ENCODE measurements around the gene BRIP1.

GRCh38 chr17:61827649-61828395 is 35.5 kb downstream of the BRIP1 start:
- TF ChIP-seq POLR2AphosphoS5 (IDR thresholded peaks at IDR 0.05; ENCODE audit: insufficient read depth, low read depth, low read length) (no peak), CTCF (IDR thresholded peaks at IDR 0.05; ENCODE audit: extremely low read depth in 1 of 2, insufficient read depth in 1 of 2, low read depth in 1 of 2, low read length in 2 of 2) (no peak), EZH2 (IDR thresholded peaks at IDR 0.05; ENCODE audit: borderline replicate concordance, low read depth, low read length, severe bottlenecking) (no peak)
